Measurements from ENCODE around the gene TGM3.

GRCh38 chr20:2365666-2366065, 69.9 kb downstream of the TGM3 start:
- TF ChIP-seq, protein P1, sequence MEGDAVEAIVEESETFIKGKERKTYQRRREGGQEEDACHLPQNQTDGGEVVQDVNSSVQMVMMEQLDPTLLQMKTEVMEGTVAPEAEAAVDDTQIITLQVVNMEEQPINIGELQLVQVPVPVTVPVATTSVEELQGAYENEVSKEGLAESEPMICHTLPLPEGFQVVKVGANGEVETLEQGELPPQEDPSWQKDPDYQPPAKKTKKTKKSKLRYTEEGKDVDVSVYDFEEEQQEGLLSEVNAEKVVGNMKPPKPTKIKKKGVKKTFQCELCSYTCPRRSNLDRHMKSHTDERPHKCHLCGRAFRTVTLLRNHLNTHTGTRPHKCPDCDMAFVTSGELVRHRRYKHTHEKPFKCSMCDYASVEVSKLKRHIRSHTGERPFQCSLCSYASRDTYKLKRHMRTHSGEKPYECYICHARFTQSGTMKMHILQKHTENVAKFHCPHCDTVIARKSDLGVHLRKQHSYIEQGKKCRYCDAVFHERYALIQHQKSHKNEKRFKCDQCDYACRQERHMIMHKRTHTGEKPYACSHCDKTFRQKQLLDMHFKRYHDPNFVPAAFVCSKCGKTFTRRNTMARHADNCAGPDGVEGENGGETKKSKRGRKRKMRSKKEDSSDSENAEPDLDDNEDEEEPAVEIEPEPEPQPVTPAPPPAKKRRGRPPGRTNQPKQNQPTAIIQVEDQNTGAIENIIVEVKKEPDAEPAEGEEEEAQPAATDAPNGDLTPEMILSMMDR (IDR thresholded peaks at IDR 0.05), result no peak
- TF ChIP-seq POLR2A (IDR thresholded peaks at IDR 0.05), result no peak
